KG1 (cell line): ENCODE results near the gene LAS1L.
"Not testable (repeated sequence)": the region's sequence is repeated elsewhere in the genome, so short reads cannot be mapped to it uniquely, and the experiment has no call there.

Experiments used
- DNase-seq: peaks from one replicate; lab custom pipeline; 2025; lab: John Stamatoyannopoulos, UW

LAS1L gene

GRCh38 chrX:65517923-65518322 lies 16.7 kb downstream of the LAS1L start:
- no peak for DNase-seq

- DNase-seq: no peak
Measured at GRCh38 chrX:65516756-65517155, 17.8 kb downstream of the LAS1L start.

GRCh38 chrX:65513610-65514009 lies 21.0 kb downstream of the LAS1L start:
- DNase-seq: no peak

- no peak for DNase-seq
Measured at GRCh38 chrX:65509400-65509799, 25.2 kb downstream of the LAS1L start.

GRCh38 chrX:65508851-65509250 lies 25.7 kb downstream of the LAS1L start:
- no peak for DNase-seq

GRCh38 chrX:65502618-65503017 lies 32.0 kb downstream of the LAS1L start:
- DNase-seq: no peak

- no peak for DNase-seq
Measured at GRCh38 chrX:65493431-65493830, 41.2 kb downstream of the LAS1L start.

GRCh38 chrX:65491620-65492019 lies 43.0 kb downstream of the LAS1L start:
- DNase-seq: no peak

GRCh38 chrX:65488495-65488894 lies 46.1 kb downstream of the LAS1L start:
- no peak for DNase-seq

GRCh38 chrX:65480960-65481359 lies 53.6 kb downstream of the LAS1L start:
- DNase-seq: no peak

- not testable (repeated sequence) for DNase-seq
Measured at GRCh38 chrX:65479102-65479501, 55.5 kb downstream of the LAS1L start.

GRCh38 chrX:65476564-65476963 lies 58.0 kb downstream of the LAS1L start:
- no peak for DNase-seq

- no peak for DNase-seq
Measured at GRCh38 chrX:65463550-65463949, 71.0 kb downstream of the LAS1L start.
